ENCODE results near the gene SGF29.
A peak's percentile ranks its signal among the peaks of the same experiment; 100 is the strongest.
"Not testable (repeated sequence)": the region's sequence is repeated elsewhere in the genome, so short reads cannot be mapped to it uniquely, and the experiment has no call there.

The SGF29 gene

DNA sequence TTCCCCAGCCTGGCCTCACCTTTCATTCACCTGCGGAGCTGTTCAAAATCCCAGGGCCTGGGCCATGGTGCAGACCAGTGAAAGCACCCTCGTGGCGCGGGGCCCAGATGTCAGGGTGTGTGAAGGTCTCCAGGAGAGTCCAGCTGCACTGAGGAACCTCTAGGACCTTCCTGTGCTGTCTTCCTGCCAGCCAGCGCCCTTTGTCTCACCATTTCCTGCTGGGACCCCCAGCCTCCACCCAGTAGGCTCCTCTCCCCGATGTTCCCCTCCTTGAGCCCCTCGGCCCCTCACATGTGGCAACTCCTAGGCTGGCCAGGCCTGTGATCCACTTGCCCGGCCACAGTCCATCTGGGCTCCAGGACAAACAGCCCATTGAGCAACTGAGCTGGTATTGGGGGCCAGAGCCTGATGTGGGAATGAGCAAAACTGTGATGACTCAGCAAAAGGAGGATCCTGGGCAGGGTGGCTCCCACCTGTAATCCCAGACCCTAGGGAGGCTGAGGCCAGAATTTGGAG is 42.5 kb downstream of the SGF29 start:
- no peak for DNase-seq (ENCODE audit: low spot score)

DNA sequence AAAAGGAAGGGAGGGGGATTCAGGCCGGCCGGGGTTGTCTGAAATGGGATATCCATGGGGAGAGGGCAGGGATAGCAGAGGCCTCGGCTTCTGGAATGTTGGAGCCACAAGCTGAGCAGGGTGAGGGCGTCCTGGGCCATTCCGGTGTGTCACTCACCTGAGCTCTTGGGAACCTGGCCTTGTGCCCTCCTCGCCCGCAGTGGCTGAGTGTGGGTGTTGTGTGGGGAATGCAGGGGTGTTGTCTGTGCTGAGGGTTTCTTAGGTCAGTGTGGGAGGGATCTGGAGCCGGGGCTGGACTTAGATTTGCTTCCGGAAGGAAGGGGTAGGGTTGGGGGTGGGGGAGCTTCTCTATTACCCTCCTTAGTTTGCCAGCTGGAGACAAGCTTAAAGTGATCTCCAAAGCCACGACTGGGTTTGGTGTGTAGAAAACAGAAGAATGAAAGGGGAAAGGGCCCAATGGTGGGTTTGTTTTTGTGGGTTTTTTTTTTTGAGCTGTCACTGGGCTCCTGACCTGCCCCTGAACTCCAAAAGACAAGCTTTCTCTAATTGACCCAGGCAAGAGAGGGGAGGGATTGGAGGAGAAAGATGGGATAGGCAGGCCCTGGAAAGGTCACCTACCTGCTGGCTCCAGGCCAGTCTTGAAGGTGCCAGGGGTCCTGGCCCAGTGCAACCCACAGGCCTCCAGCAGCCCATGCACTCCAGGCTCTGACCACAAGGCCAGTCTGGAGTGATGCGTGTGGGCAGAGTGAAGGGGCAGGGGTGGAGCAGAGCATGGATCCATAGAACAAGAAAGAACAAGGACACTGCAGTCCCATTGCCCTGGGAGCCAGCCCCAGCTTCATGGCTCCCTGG is 43.3 kb downstream of the SGF29 start, which contains the start of gene SULT1A2:
TSS of gene SULT1A2 (minus strand) at position 211 of the 852 bp plus-strand sequence. CDS start 1,120 bp downstream, outside the sequence.
- DNase-seq (ENCODE audit: low spot score), result no peak

DNA sequence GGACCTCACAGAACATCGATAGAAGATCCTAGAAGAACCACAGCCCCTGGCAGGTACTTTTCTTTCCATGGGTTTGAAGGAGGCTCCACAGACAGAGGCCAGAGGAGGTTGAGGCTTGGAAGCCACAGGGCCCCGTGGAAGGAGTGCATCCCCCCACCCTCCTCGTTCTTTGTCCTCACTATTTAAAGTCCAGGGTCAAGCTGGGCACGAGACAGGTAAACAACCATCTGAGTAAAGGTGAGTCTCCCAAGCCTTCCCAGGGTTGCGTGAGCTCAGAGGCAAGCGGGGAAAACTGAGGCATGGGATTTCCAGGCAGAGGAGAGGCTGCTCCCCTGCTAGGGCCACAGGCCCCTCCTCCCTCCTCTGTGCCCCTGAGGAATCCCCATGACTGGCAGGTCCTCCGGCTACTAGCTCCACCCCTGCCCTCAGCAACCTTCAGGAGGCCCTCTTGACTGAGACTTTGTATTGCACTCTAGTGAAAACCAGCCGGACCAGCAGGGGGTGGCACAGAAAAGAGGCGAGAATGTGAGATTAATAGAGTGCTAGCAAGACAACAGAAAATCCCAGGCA is 44.1 kb downstream of the SGF29 start:
- DNase-seq (ENCODE audit: low spot score), result peak; percentile 92

DNA sequence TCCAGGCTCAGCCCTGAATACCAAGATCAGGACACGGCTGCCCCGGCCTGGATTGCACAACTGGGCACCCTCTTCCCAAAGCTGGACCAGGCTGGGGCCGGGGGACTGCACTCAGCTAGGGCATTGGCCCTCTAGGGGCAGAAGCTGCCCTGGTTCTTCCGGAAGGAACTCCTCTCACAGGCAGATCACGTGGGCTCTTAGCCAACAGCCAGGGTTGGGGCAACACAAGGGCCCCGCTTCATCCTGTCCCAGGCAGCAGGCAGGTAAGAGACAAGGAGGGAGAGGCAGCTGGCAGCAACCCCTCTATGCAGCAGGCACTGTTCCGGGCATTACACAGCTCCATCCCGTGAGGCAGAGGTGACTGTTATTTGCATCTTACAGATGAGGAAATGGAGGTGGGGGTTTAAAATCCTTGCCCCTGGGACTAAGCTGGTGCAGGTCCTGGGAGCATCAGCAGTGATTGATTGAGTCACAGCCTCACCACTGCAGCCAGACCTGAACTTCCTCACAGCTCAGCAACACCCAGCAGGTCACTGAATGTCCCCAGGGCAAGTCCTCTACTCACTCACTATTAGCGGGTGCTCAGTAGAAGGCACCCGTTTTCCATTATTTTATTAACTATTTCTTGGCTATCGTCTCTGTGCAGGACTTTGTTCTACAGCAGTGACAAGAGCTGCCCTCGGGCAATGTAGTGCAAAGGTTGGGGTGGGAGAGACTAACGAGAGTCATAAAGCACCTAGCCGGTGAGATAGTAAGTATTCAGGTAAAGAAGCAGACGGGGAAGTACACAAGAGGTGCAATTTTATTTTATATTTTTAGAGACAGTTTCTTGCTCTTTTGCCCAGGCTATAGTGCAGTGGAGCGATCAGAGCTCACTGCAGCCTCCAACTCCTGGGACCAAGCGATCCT is 45.9 kb downstream of the SGF29 start:
- DNase-seq (ENCODE audit: low spot score), result not testable (repeated sequence)

DNA sequence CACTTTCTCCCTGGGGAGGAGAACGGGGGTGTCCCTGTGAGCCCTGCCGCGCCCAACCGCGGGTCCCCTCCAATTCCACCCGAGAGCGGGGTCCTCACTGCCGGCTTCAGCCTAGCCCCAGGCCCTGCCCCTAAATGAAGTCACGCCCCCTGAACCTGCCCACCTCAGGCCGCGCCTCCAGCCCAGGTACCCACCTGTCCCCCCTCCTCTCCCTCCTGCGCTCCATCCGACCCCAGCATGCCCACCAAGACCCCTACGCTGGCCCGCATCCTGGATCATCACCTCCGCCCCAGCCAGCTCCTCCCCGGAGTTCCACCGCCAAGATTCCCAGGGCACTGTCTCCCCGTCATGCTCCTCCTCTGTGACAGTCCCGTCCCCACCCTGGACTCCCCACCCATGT is 47.2 kb downstream of the SGF29 start:
- not testable (repeated sequence) for DNase-seq (ENCODE audit: low spot score)

DNA sequence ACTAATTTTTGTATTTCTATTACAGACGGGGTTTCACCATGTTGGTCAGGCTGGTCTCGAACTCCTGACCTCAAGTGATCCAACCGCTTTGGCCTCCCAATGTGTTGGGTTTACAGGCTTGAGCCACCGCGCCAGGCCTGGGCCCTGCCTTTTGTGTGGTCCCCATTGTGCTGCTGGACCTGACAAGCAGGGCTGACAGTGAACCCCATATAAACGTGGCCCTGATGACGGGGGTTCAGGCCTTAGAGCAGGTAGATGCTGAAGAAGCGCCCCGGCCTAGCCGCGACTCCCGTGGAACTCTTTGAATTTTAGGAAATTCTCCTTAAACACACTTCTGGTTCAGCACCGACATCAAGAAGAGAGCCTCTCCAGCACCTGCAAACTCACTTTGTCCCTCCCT is 47.9 kb downstream of the SGF29 start:
- not testable (repeated sequence) for DNase-seq (ENCODE audit: low spot score)

DNA sequence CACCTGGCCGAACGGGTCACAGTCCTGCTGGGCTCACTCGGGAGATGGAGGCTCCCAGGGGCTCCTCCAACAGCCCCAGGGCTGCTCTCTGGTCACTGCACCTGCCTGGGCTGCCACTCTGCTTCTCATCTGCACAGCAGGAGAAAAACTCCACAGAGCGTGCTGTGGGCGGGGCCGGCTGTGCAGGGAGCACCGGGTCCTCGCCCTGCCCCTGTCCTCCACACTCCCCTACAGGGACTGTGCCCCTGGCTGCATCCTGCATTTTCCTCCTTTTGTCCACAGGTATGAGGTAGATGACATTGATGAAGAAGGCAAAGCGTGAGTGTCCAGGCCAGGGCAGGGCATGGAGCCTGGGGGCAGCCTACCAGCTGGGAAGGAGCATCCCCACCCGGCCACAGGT is 48.3 kb downstream of the SGF29 start:
- not testable (repeated sequence) for DNase-seq (ENCODE audit: low spot score)

DNA sequence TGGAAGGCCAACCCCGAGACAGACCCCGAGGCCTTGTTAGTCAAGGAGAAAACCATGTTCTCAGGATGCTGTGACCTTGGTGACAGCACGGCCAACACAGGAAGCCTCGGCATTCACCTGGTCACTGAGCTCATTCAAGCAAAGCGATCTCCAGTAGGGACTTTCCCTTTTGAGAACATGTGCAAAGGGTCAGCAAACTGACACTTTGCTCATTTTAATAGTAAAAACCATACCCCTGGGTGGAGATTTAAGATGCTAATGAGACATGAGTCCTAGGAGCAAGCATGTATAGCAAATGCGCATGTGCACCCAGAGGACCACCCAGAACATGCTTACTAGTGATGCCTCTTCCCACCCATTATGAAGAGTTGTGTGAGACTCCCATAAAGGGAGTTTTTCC is 48.8 kb downstream of the SGF29 start:
- no peak for DNase-seq (ENCODE audit: low spot score)

DNA sequence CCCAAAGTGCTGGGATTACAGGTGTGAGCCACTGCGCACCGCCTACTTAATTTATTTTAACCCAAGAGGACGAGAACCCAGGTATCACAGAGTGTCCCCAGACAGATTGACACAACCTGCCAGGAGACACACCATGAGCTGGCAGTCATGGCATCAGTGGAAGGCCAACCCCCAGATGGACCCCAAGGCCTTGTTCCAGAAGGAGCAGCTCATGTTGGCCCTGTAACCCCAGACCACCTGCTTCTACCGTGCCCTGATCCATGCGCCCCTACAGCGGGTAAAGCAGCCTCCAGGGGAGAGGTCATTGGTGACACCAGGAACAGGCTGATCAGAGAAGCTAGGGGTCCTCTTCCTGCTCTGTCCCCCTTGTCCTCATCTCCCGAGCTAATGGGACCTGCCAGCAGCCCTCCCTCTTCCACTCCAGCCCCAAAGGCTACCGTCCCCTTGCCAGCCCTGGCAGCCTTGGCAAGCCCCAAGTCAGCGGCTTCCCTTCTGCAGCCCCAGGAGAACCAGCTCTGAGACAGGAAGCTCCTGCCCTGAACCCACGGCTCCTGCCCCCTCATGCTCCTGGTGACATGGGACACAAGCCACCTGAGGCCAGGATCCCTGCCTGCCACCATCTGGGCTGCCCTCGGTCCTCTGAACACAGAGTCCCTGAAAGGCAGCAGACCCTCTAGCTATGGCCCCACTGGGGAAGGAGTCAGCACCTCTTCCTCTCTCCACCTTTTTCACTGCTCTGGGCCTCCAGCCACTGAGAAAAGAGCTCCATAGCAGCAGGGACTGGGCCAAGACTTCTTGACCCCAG is 49.9 kb downstream of the SGF29 start:
- DNase-seq (ENCODE audit: low spot score), result no peak

DNA sequence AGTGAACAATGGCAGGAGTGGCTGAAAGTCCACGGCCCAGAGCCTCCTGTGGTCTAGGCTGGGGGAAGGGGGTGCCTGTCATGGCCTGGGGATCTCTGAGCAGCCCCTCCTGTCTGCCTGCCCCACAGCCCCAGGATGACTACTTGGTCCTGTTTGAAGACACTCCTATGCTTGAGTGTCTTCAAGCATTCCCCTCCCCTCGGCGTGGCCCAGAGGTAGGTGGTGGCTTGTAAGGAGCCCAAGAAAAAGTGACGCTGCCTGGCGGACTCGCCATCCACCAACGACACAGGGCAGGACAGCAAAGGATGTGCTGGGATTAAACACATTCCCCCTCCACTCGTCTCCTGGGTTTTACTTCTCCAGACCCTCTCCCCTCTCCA is 50.5 kb downstream of the SGF29 start:
- no peak for DNase-seq (ENCODE audit: low spot score)

DNA sequence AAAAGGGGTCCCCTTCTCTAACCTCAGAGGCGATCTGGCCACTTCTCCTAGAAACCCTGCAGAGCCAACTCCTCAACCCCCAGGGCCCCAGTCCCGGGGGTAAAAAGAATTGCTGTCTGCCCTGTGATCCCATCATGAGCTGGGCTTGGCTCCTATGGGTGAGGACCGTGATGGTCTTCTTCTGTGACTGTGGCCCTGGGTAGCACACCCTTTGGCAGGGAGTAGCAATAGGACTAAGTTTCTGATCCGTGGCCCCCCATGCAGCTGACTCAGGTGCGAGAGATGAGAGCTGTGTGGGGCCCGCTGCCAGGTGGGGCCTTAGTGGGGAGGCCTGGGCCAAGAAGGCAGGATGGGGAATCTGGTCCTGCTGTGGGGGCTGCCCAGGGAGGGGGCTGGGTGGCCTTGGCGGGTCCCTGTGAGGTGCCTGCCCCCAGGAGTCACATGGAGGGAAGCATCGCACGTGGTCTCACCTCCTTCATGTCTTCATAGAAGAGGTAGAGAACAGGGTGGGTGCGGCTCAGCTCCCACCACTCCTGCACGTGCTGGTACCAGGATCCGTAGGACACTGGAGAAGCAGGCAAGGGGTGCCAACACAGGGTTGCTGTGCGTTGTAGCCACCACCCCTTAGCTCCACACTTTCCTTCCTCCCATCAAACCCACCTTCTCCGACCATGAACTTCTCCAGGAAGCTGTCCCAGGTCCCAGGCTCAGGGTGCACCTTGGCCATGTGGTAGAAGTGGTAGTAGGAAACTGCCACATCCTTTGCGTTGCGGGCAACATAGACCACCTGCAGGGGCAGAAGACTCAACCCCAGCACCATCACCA is 52.8 kb downstream of the SGF29 start:
- no peak for DNase-seq (ENCODE audit: low spot score)

DNA sequence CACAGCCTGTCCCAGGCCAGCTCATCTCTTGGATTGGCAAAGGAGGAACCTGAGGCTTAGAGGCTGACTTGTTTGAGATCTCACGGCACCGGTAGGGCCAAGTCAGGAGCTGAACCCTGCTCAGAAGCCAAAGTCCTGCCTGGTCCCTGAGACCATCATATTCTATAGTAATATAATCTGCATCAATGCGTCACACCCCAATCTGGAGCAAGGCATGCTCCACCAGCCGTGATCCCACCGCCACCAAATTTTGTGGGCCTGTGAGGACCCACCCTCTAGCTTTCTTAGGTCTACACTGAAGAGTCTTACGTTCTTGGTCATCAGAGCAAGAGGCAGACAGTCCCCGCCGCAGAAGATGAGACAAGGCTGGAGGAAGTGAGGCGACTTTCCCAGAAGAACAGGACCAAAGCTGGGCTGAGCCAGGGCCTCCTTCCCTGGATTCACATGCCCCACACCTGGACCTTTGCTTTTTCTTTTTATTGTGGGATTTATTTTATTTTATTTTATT is 53.5 kb downstream of the SGF29 start:
- no peak for DNase-seq (ENCODE audit: low spot score)

DNA sequence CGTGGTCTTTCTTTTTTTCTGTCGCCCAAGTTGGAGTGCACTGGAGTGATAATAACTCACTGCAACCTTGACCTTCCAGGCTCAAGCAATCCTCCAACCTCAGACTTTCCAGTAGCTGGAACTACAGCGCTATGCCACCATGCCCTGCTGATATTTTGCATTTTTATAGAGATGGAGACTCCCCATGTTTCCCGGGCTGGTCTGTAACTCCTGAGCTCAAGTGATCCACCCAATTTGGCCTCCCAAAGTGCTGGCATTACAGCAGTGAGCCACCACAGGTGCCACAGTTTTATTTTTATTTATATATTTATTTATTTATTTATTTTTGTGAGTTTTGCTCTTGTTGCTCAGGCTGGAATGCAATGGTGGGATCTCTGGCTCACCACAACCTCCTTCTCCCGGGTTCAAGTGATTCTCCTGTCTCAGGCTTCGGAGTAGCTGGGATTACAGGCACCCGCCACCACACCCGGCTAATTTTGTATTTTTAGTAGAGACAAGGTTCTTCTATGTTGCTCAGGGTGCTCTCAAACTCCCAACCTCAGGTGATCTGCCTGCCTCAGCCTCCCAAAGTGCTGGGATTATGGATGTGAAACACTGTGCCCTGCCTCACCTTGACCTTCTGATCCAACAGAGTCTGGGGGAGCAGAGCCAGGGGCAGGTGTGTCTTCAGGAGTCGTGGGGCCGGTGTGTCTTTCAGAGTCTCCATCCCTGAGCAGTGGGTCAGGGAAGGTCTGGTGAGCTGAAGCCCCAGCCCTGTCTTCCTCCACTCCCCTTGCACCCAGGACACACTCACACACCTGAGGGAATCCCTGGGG is 54.2 kb downstream of the SGF29 start:
- not testable (repeated sequence) for DNase-seq (ENCODE audit: low spot score)

DNA sequence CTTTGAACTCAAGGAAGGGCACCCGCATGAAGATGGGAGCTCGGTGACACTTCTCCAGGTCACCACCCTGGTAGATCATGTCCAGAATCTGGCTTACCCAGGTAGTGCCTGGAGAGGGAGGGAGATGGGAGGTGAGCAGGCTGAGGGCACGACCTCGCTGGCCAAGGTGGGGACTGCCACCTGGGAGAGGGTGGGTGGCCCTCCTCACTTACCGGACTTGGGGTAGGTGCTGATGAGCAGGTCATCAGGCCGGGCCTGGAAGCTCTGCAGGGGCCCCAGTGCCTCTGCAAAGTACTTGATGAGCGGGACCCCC is 54.7 kb downstream of the SGF29 start:
- not testable (repeated sequence) for DNase-seq (ENCODE audit: low spot score)

DNA sequence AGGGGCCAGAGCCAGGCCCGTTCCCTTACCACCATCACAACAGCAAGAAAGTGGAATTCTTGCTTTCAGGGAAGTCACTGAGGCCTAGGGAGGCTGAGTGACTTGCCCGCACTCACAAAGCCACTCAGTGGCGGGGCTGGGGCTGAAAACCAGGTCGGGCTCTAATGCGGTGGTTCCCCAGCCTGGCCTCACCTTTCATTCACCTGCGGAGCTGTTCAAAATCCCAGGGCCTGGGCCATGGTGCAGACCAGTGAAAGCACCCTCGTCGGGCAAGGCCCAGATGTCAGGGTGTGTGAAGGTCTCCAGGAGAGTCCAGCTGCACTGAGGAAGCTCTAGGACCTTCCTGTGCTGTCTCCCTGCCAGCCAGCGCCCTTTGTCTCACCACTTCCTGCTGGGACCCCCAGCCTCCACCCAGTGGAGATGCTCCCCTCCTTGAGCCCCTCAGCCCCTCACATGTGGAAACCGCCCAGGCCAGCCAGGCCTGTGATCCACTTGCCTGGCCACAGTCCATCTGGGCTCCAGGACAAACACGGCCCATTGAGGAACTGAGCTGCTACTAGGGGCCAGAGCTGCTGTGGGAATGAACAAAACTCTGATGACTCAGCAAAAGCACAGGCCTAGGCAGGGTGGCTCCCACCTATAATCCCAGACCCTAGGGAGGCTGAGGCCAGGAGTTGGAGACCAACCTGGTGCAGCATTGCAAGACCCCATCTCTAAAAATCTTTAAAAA is 55.3 kb downstream of the SGF29 start:
- DNase-seq (ENCODE audit: low spot score), result not testable (repeated sequence)

DNA sequence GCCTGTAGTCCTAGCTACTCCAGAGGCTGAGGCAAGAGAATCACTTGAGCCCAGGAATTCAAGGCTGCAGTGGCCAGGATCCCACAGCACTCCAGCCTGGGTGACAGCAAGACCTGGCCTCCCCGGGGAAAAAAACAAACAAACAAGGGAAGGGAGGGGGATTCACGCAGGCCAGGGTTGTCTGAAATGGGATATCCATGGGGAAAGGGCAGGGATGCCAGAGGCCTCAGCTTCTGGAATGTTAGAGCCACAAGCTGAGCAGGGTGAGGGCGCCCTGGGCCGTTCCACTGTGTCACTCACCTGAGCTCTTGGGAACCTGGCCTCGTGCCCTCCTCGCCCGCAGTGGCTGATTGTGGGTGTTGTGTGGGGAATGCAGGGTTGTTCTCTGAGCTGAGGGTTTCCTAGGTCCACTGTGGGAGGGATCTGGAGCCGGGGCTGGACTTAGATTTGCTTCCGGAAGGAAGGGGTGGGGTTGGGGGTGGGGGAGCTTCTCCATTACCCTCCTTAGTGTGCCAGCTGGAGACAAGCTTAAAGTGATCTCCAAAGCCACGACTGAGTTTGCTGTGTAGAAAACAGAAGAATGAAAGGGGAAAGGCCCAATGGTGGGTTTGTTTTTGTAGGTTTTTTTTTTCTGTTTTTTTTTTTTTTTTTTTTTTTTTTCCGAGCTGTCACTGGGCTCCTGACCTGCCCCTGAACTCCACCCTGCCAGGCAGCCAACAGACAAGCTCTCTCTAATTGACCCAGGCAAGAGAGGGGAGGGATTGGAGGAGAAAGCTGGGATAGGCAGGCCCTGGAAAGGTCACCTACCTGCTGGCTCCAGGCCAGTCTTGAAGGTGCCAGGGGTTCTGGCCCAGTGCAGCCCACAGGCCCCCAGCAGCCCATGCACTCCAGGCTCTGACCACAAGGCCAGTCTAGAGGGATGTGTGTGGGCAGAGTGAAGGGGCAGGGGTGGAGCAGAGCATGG is 56.2 kb downstream of the SGF29 start, which contains the start of gene SULT1A1:
TSS of gene SULT1A1 (minus strand) at position 414 of the 964 bp plus-strand sequence. CDS start 1,189 bp downstream, outside the sequence.
- peak; percentile 46 for DNase-seq (ENCODE audit: low spot score)

DNA sequence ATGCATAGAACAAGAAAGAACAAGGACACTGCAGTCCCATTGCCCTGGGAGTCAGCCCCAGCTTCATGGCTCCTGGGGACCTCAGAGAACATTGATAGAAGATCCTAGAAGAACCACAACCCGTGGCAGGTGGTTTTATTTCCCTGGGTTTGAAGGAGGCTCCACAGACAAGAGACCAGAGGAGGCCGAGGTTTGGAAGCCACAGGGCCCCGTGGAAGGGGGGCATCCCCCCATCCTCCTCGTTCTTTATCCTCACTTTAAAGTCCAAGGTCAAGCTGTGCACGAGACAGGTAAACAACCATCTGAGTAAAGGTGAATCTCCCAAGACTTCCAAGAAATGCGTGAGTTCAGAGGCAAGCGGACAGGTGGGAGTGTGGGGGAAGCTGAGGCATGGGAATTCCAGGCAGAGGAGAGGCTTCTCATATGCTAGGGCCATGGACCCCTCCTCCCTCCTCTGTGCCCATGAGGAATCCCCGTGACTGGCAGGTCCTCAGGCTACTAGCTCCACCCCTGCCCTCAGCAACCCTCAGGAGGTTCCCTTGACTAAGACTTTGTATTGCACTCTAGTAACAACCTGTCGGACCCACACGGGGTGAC is 57.0 kb downstream of the SGF29 start:
- no peak for DNase-seq (ENCODE audit: low spot score)
